ENCODE results near the gene ERC1.
"Not testable (repeated sequence)": the region's sequence is repeated elsewhere in the genome, so short reads cannot be mapped to it uniquely, and the experiment has no call there.

ERC1 gene

GRCh38 chr12:1311145-1311544 is 320.1 kb downstream of the ERC1 start:
- DNase-seq (ENCODE audit: extremely low spot score), result no peak
- no peak for TF ChIP-seq CTCF (IDR thresholded peaks at IDR 0.05; ENCODE audit: control extremely low read depth, extremely low read depth, low read depth, missing control alignments)
- POLR2A ChIA-PET, result no interaction called here
- CTCF ChIA-PET, result interaction anchor here (1.2 kb wide), 1 partner anchor 193 kb away, joined by 3 read pairs; no protein-coding TSS in a partner anchor

GRCh38 chr12:1313906-1314305 is 322.9 kb downstream of the ERC1 start:
- no peak for TF ChIP-seq CTCF (IDR thresholded peaks at IDR 0.05; ENCODE audit: control extremely low read depth, extremely low read depth, low read depth, missing control alignments)
- POLR2A ChIA-PET, result no interaction called here
- no peak for DNase-seq (ENCODE audit: extremely low spot score)
- CTCF ChIA-PET, result no interaction called here

- no peak for TF ChIP-seq CTCF (IDR thresholded peaks at IDR 0.05; ENCODE audit: control extremely low read depth, extremely low read depth, low read depth, missing control alignments)
- no peak for DNase-seq (ENCODE audit: extremely low spot score)
- CTCF ChIA-PET, result no interaction called here
- POLR2A ChIA-PET, result no interaction called here
Measured at GRCh38 chr12:1314523-1314922, 323.5 kb downstream of the ERC1 start.

GRCh38 chr12:1316991-1317390 is 326.0 kb downstream of the ERC1 start:
- DNase-seq (ENCODE audit: extremely low spot score); POLR2A ChIA-PET: not testable (repeated sequence)
- CTCF ChIA-PET, result interaction anchor here (0.6 kb wide), 1 partner anchor 24 kb away, joined by 3 read pairs; no protein-coding TSS in a partner anchor

GRCh38 chr12:1318327-1319031 is 327.5 kb downstream of the ERC1 start:
- POLR2A ChIA-PET, result no interaction called here
- no peak for TF ChIP-seq CTCF (IDR thresholded peaks at IDR 0.05; ENCODE audit: control extremely low read depth, extremely low read depth, low read depth, missing control alignments)
- DNase-seq (ENCODE audit: extremely low spot score), result no peak
- CTCF ChIA-PET, result interaction anchor here (1.0 to 1.7 kb wide), 6 partner anchors 10 to 265 kb away, joined by 3 to 4 read pairs (median 4); no protein-coding TSS in a partner anchor

- TF ChIP-seq CTCF (IDR thresholded peaks at IDR 0.05; ENCODE audit: control extremely low read depth, extremely low read depth, low read depth, missing control alignments), result no peak
- ChIA-PET CTCF (interaction anchor here (1.1 to 1.7 kb wide), 2 partner anchors 53 to 66 kb away, joined by 3 to 4 read pairs; no protein-coding TSS in a partner anchor), POLR2A (no interaction called here)
- DNase-seq (ENCODE audit: extremely low spot score), result no peak
Measured at GRCh38 chr12:1319212-1319611, 328.2 kb downstream of the ERC1 start.

GRCh38 chr12:1320021-1320420 is 329.0 kb downstream of the ERC1 start:
- TF ChIP-seq CTCF (IDR thresholded peaks at IDR 0.05; ENCODE audit: control extremely low read depth, extremely low read depth, low read depth, missing control alignments), result no peak
- ChIA-PET CTCF (no interaction called here), POLR2A (no interaction called here)
- no peak for DNase-seq (ENCODE audit: extremely low spot score)
